Skeletal muscle satellite cell (primary cell): Measurements from ENCODE around the gene GXYLT2.

ENCODE experiments used
- H3K27me3 ChIP-seq: 2 replicates; pipeline ENCODE4 v1.7.0; 2013; ENCODE audit warnings: low read length; ENCODE audit not compliant: control insufficient read depth, insufficient read depth
- H3K36me3 ChIP-seq: 2 replicates; pipeline ENCODE4 v1.7.0; 2013; ENCODE audit warnings: mild to moderate bottlenecking, control low read depth, low read length; ENCODE audit not compliant: insufficient read depth
- H3K4me1 ChIP-seq: 2 replicates; pipeline ENCODE4 v1.7.0; 2013; ENCODE audit warnings: low read length; ENCODE audit not compliant: control insufficient read depth, insufficient read depth
- H3K4me2 ChIP-seq: 2 replicates; pipeline ENCODE4 v1.7.0; 2013; ENCODE audit warnings: mild to moderate bottlenecking, low read length
- H3K4me3 ChIP-seq: 2 replicates; pipeline ENCODE4 v1.7.0; 2013; ENCODE audit warnings: low read length
- H3K9ac ChIP-seq: 2 replicates; pipeline ENCODE4 v1.7.0; 2013; ENCODE audit warnings: mild to moderate bottlenecking, low read depth, low read length, moderate library complexity
- H3K9me3 ChIP-seq: replicated peaks from 2 replicates; pipeline ENCODE4 v1.7.0; 2013; ENCODE audit warnings: mild to moderate bottlenecking, control low read depth, low read length

GXYLT2 gene

DNA sequence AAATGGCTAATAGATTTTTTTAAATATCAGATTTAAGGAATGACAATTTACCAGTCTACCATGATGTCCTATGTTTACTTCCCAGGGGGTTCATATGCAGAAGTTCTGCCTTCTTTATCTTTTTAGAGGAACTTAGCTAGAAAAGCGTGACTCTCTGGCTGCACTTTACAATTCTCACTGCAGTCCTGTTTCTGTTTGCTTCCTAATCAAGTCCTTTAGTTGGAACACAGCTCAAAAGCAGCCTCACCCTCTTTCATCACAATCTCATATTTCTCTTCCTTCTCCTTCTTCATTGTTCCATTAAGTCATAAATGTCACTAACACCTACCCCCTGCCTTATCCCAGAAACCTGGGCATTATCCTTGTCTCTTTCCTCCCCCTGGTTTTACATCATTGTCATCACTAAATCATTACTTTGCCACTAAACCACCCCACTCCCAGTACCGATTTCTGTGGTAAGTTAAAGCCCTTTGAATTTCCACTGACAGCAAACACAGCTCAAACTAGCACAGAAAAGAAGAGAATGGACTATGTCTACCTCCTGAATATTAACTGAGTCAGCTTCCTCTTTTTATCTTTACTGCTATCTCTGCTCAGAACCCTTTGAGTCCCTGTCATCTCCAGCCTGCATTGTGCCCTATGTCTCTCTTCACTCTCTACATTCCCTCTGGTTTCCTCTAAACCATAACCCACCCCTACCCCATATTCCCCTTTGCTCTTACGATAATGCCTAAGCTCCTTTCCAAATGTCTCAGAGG, 94.9 kb downstream of the GXYLT2 start:
- no peak overlapping the region for H3K4me2 ChIP-seq

DNA sequence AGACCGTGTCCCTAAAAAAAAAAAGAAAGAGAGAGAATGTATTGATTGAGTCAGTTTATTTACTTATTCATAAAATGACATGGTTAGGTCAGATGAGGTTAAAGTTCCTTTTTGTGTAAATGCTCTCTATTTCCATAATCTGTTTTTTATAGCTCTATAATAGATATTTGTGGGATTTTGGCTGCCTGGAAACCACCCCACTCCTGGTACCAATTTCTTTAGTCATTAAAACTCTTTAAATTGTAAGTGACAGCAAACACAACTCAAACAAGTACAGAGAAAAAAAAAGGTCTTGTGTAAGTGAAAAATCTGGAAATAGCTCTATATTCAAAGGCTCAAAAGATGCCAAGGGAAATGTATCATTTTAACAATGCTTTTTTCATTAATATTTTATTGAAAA, 97.7 kb downstream of the GXYLT2 start:
- H3K9ac ChIP-seq, result no peak overlapping the region
- no peaks in the 10 kb centered on the region for H3K4me1 ChIP-seq
- H3K4me3 ChIP-seq, result no peak overlapping the region
- no peak overlapping the region for H3K4me2 ChIP-seq
- no peaks in the 10 kb centered on the region for H3K36me3 ChIP-seq
- no peaks in the 10 kb centered on the region for H3K27me3 ChIP-seq
- H3K9me3 ChIP-seq, result no peaks in the 10 kb centered on the region

More for the DNA sequence above, 94.9 kb downstream of the GXYLT2 start:
- no peak overlapping the region for H3K4me3 ChIP-seq
- no peaks in the 10 kb centered on the region for H3K36me3 ChIP-seq
- no peaks in the 10 kb centered on the region for H3K4me1 ChIP-seq
- no peak overlapping the region for H3K9ac ChIP-seq
- H3K9me3 ChIP-seq, result no peaks in the 10 kb centered on the region
- no peaks in the 10 kb centered on the region for H3K27me3 ChIP-seq

DNA sequence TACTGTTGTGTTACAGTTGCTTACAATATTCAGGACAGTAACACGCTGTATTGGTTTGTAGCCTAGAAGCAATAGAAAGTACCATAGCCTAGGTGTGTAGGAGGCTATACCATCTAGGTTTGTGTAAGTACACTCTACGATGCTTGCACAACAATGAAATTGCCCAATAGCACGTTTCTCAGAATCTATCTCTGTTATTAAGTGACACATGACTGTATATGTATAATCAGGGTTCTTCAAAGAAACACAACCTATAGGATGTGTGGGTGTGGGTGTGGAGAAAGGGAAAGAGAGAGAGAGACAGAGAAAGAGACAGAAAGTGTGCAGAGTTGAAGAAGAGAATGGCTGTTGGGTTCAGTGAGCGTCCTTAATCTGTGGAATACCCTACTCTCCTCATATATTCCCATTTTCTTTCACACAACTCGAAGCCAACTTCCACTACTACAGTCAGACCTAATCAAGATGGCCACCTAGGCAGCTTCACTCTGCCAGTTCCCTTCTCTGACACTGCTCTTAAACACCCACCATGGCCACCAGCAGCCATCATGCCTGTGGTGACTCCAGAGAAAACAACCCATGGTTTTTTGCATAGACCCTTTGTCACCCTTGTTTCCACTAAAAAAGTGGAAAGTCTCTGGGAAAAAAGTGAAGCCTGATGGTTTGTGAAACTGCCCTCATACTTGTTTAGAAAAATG, 103.0 kb downstream of the GXYLT2 start:
- Histone ChIP-seq H3K4me2 (no peak overlapping the region), H3K4me3 (no peak overlapping the region), H3K9me3 (no peaks in the 10 kb centered on the region), H3K4me1 (no peaks in the 10 kb centered on the region), H3K9ac (no peak overlapping the region), H3K36me3 (no peaks in the 10 kb centered on the region), H3K27me3 (no peaks in the 10 kb centered on the region)

DNA sequence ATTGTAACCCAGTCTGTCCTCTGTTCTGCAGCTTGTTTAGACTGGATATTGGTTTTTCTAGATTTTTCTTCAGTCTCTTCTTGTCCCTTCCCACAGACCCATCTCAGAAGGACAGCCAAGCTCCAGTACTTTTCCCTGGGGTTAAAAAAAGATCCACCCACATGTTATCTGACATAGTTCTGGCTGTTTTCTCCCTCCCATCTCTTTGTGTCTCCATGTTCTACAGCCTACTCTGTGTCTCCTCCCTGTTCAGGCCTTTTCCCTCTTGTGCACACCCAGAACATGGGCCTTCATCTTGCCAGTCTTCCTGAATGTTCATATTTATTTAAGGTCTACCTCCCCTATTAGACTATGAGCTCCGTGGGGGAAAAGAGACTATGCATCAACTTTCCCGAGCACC, 103.7 kb downstream of the GXYLT2 start:
- Histone ChIP-seq H3K4me1 (peaks cover 4% of the 10 kb centered on the region), H3K9ac (no peak overlapping the region), H3K36me3 (no peaks in the 10 kb centered on the region), H3K4me3 (no peak overlapping the region), H3K27me3 (no peaks in the 10 kb centered on the region), H3K9me3 (no peaks in the 10 kb centered on the region), H3K4me2 (no peak overlapping the region)

DNA sequence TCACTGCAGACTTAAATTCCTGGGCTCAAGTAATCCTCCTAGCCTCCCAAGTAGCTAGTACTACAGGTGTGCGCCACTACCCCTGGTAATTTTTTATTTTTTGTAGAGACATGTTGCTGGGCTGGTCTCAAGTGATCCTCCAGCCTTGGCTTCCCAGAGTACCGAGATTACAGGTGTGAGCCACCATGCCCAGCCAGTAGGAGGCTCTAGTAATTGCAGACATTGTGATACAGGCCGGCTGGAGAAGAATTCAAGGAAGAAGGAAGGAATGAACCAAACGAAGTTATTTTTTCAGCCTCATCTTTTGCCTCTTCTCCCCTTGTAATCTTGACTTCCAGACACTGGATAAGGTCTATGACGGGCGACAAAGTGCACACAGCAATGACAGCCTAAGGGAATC, 105.5 kb downstream of the GXYLT2 start:
- no peak overlapping the region for H3K4me3 ChIP-seq
- peaks cover 4% of the 10 kb centered on the region for H3K4me1 ChIP-seq
- H3K9ac ChIP-seq, result no peak overlapping the region
- no peak overlapping the region for H3K4me2 ChIP-seq
- H3K36me3 ChIP-seq, result no peaks in the 10 kb centered on the region
- no peaks in the 10 kb centered on the region for H3K9me3 ChIP-seq
- H3K27me3 ChIP-seq, result no peaks in the 10 kb centered on the region

DNA sequence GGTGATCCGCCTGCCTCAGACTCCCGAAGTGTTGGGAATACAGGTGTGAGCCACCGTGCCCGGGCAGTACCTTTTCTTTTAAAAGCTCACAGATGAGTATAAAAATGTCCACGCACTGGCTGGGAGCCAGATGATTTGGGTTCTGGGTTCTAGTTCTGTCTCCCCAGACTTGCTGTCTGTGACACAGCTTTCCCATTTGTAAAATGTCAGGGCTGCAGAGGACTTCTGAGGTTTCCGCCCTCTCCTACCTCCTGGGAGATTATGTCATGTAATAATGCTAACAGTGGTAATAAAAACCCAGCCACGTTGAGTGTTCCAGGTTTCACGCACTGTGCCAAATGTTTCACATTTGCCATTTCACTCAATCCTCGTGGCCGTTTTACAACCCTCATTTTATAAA, 107.5 kb downstream of the GXYLT2 start:
- Histone ChIP-seq H3K9me3 (no peaks in the 10 kb centered on the region), H3K4me1 (peaks cover 19% of the 10 kb centered on the region)

DNA sequence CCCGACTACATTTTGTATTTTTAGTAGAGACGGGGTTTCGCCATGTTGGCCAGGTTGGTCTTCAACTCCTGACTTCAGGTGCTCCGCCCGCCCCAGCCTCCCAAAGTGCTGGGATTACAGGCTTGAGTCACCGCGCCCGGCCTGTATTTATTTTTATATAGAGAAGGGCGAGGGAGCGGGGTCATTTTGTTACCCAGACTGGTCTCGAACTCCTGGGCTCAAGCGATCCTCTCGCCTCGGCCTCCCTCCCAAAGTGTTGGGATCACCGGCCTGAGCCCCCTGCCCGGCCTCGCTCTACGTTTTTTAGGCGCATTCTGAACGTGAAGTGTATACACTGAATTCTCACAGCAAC, 108.3 kb downstream of the GXYLT2 start:
- no peaks in the 10 kb centered on the region for H3K27me3 ChIP-seq
- H3K4me3 ChIP-seq, result peak overlapping the region; percentile 97
- peaks cover 12% of the 10 kb centered on the region for H3K36me3 ChIP-seq
- H3K9me3 ChIP-seq, result no peaks in the 10 kb centered on the region
- H3K4me1 ChIP-seq, result peaks cover 26% of the 10 kb centered on the region
- H3K9ac ChIP-seq, result peak overlapping the region; percentile 96
- peak overlapping the region; percentile 92 for H3K4me2 ChIP-seq

More for the DNA sequence above, 107.5 kb downstream of the GXYLT2 start:
- Histone ChIP-seq H3K36me3 (peaks cover 7% of the 10 kb centered on the region), H3K4me2 (no peak overlapping the region), H3K27me3 (no peaks in the 10 kb centered on the region), H3K9ac (no peak overlapping the region), H3K4me3 (no peak overlapping the region)

DNA sequence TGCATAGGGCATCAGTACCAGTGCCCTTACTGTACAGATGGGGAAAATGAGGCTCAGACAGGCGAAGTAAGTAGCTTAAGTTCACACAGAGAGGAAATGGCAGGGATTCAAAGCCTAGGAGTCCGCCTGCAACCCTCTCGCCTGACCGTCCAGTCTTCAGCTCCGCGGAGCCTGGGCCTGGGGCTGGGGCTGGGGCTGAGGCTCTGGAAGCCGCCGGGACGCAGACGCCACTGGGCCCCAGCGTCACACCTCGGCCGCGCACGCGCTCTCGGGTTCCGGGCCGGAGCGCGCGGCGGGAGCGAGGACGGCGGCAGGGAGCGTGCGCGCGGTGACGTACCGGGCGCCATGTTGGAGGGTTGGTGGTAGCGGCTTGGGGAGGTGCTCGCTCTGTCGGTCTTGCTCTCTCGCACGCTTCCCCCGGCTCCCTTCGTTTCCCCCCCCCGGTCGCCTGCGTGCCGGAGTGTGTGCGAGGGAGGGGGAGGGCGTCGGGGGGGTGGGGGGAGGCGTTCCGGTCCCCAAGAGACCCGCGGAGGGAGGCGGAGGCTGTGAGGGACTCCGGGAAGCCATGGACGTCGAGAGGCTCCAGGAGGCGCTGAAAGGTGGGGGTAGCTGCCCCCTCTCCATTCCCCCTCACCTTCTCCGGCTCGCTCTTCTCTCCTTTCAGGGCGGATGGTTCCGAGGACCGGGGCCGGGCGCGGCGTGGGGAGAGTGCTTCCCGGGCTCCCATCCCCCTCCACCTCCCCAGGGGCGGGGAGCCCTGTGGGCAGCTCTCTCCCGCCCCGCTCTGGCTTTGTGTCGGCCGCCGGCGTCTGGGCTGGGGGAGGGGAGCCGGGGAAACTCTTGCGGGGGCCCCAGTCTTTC, 108.9 kb downstream of the GXYLT2 start, which contains the start of gene PPP4R2:
Gene PPP4R2, plus strand, starts transcription at position 339 of the 861 bp plus-strand sequence. Its CDS starts 227 bp downstream, at position 566.
- H3K27me3 ChIP-seq, result no peaks in the 10 kb centered on the region

DNA sequence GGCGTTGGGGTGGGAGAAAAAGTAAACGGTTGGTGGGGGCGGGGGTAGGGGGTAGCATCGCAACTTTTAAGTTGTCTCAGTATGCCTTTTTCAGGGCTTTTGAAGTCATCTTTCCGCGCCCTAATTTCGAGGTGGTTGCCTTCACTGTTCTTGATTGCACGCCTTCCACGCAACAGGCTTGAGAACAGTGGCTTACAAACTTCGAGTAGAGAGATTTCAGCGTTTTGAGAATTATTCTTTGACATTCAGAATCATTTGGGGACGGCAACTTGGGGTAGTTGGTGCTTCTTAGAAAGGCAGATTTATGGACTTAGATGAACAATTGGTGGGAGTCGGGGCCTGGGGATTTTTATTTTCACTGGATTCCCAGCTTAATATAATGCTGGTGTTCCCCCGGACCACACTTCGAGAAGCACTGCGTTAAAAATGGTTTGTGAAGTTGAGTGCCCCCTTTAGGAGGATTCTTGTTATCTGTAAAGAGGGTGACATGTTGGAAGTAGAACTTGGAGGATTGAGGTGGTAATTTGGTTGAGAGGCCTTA, 109.6 kb downstream of the GXYLT2 start:
- Histone ChIP-seq H3K4me1 (peaks cover 31% of the 10 kb centered on the region), H3K9ac (peak overlapping the region; percentile 96), H3K36me3 (peaks cover 17% of the 10 kb centered on the region), H3K4me2 (peak overlapping the region; percentile 87), H3K9me3 (no peaks in the 10 kb centered on the region), H3K4me3 (peak overlapping the region; percentile 97), H3K27me3 (no peaks in the 10 kb centered on the region)

More for the DNA sequence above, 108.9 kb downstream of the GXYLT2 start, which contains the start of gene PPP4R2:
- H3K4me3 ChIP-seq, result peak within 1 kb of the TSS; percentile 97
- peak within 1 kb of the TSS; percentile 92 for H3K4me2 ChIP-seq
- peak within 1 kb of the TSS; percentile 96 for H3K9ac ChIP-seq
- H3K4me1 ChIP-seq, result peaks cover 27% of the 10 kb centered on the region
- no peaks in the 10 kb centered on the region for H3K9me3 ChIP-seq
- peaks cover 14% of the 10 kb centered on the region for H3K36me3 ChIP-seq

DNA sequence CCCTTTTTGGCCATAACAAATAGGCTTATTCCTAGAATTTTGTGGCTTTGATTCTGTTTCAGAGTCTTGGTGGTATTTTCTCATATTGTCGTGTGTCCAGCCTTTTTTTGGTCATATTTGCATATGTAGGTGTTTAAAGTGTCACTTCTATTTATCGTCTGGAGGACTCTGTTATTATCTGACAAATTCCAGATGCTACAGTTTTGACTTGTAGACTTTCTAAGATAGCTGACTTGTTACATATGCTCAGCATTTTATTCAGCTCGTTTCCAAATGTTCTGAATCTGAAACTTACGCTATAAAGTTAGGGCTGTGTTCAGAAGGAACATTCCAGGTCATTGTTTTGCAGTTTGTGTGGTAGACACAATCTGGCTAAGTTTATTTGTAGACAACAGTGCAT, 110.6 kb downstream of the GXYLT2 start:
- H3K36me3 ChIP-seq, result peaks cover 21% of the 10 kb centered on the region
- H3K9ac ChIP-seq, result peak overlapping the region; percentile 96
- H3K27me3 ChIP-seq, result no peaks in the 10 kb centered on the region
- no peaks in the 10 kb centered on the region for H3K9me3 ChIP-seq
- peaks cover 31% of the 10 kb centered on the region for H3K4me1 ChIP-seq
- H3K4me3 ChIP-seq, result peak overlapping the region; percentile 97
- peak overlapping the region; percentile 87 for H3K4me2 ChIP-seq

DNA sequence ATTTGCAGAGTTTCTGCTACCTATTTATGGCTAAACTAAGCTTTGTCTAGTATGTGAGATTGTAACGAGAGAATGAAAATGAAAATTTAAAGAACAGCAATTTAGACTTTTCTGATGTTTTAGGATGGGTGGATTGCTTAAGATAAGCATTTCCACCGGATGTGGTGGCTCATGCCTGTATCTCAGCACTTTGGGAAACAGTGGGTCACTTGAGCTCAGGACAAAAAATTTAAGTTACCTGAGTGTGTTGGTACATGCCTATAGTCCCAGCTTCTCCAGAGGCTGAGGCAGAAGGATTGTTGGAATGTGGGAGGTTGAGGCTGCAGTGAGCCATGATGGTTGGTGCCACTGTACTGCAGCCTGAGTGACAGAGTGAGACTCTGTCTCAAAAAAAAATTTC, 112.1 kb downstream of the GXYLT2 start:
- peak overlapping the region; percentile 96 for H3K9ac ChIP-seq
- H3K9me3 ChIP-seq, result no peaks in the 10 kb centered on the region
- peak overlapping the region; percentile 97 for H3K4me3 ChIP-seq
- H3K4me1 ChIP-seq, result peaks cover 31% of the 10 kb centered on the region
- peak overlapping the region; percentile 87 for H3K4me2 ChIP-seq
- no peaks in the 10 kb centered on the region for H3K27me3 ChIP-seq
- peaks cover 26% of the 10 kb centered on the region for H3K36me3 ChIP-seq
